GM12878 (cell line): ENCODE data around the gene SRBD1. TPM values are rescaled to one million over a fixed set of nuclear protein-coding genes. Genes with fewer than 3 reads are reported as not detected.

Experiments
- ATAC-seq: fragments of 200-7000 bp; cut with Tn5 transposase; 3 replicates; pipeline ENCODE4 v1.9.1; 2020; ENCODE audit warnings: mild to moderate bottlenecking, moderate library complexity
- BruUV-seq: library from RNA; stranded (reverse); fragments of 400-500 nt; replicated peaks from 2 replicates; lab custom pipeline; 2021; lab: Mats Ljungman, UMichigan
- CTCF ChIA-PET: fragments of 300-600 bp; sonication (Branson Sonifier 250); formaldehyde crosslinking; extraction: SDS; loops from one replicate; lab custom pipeline; 2021; ENCODE audit warnings: inconsistent platforms; lab: Yijun Ruan, JAX
- POLR2A ChIA-PET: fragments of 350-600 bp; formaldehyde crosslinking; extraction: SDS; loops from one replicate; lab custom pipeline; 2021; ENCODE audit warnings: inconsistent platforms; lab: Charles Lee
- RAD21 ChIA-PET: fragments of 300-600 bp; sonication (Branson Sonifier 250); formaldehyde crosslinking; loops from one replicate; lab custom pipeline; 2023; ENCODE audit warnings: antibody characterized with exemption; ENCODE audit not compliant: unreplicated experiment; lab: Charles Lee
- SMC1A ChIA-PET: fragments of 300-600 bp; sonication (Branson Sonifier 250); formaldehyde crosslinking; loops from one replicate; lab custom pipeline; 2023; ENCODE audit not compliant: unreplicated experiment, uncharacterized antibody; lab: Charles Lee
- DNase-seq: peaks from one replicate; pipeline ENCODE4 v3.0.0-alpha.2; 2011; ENCODE audit warnings: low read depth, low spot score
- FAIRE-seq: peaks from 3 replicates; lab custom pipeline; 2011; peaks lifted over from hg19 to GRCh38; lab: Jason Lieb, UNC
- H2AFZ ChIP-seq: 2 replicates; pipeline ENCODE4 v1.6.0; 2011; ENCODE audit warnings: low read depth, low read length, control low read depth; ENCODE audit not compliant: control insufficient read depth
- H3K27ac ChIP-seq: 2 replicates; pipeline ENCODE4 v1.5.1; 2011; ENCODE audit warnings: control low read depth; ENCODE audit not compliant: control insufficient read depth, insufficient read depth
- H3K27me3 ChIP-seq, 2 experiments: replicated peaks in 1 of 2; 2 replicates each; pipeline versions ENCODE4 v1.6.0 to v1.6.1; 2011; ENCODE audit warnings: low read length in 1 of 2; ENCODE audit not compliant: control insufficient read depth in 2 of 2, insufficient read depth in 2 of 2
- H3K36me3 ChIP-seq, 2 experiments: 2 replicates each; pipeline ENCODE4 v1.5.1; 2011; ENCODE audit warnings: low read length in 1 of 2; ENCODE audit not compliant: control insufficient read depth in 2 of 2, insufficient read depth in 2 of 2
- H3K4me1 ChIP-seq: 2 replicates; pipeline ENCODE4 v1.6.1; 2011; ENCODE audit warnings: mild to moderate bottlenecking, low read length, moderate library complexity, mixed read lengths; ENCODE audit not compliant: control insufficient read depth, insufficient read depth
- H3K4me2 ChIP-seq: 2 replicates; pipeline ENCODE4 v1.6.0; 2011; ENCODE audit warnings: control low read depth; ENCODE audit not compliant: control insufficient read depth, insufficient read depth
- H3K4me3 ChIP-seq: fragments of 200-600 bp; sonication (generic); 2 replicates; pipeline ENCODE4 v1.5.1; 2016
- H3K79me2 ChIP-seq: 2 replicates; pipeline ENCODE4 v1.6.0; 2011; ENCODE audit warnings: low read length; ENCODE audit not compliant: control insufficient read depth, insufficient read depth
- H3K9ac ChIP-seq: 2 replicates; pipeline ENCODE4 v1.8.0; 2011; ENCODE audit warnings: low read length, control low read depth, mixed read lengths; ENCODE audit not compliant: control insufficient read depth, insufficient read depth
- H3K9me3 ChIP-seq: replicated peaks from 3 replicates; pipeline ENCODE4 v1.5.1; 2011; ENCODE audit warnings: mild to moderate bottlenecking, low read length; ENCODE audit not compliant: control insufficient read depth, insufficient read depth
- H4K20me1 ChIP-seq: 2 replicates; pipeline ENCODE4 v1.6.0; 2011; ENCODE audit not compliant: control insufficient read depth, insufficient read depth
- BHLHE40 ChIP-seq, 2 experiments: fragments of 450-650 bp in 1 of 2; IDR thresholded peaks; 2 replicates each; pipeline ENCODE4 v1.6.1; 2011 to 2017; ENCODE audit warnings: low read depth in 2 of 2, borderline replicate concordance in 1 of 2, improper control_type of control experiment in 1 of 2, low read length in 1 of 2, mild to moderate bottlenecking in 1 of 2
- CREB1 ChIP-seq: IDR thresholded peaks from 2 replicates; pipeline ENCODE4 v1.6.1; 2012; ENCODE audit warnings: low read depth, mild to moderate bottlenecking, inconsistent platforms
- FOXM1 ChIP-seq: IDR thresholded peaks from 2 replicates; pipeline ENCODE4 v1.6.1; 2012; ENCODE audit warnings: low read depth, mild to moderate bottlenecking, inconsistent platforms, low read length, moderate library complexity
- HDAC2 ChIP-seq: fragments of 200-600 bp; sonication (generic); IDR thresholded peaks from 2 replicates; pipeline ENCODE4 v1.6.1; 2017
- HDGF ChIP-seq: fragments of 450-650 bp; IDR thresholded peaks from 2 replicates; pipeline ENCODE4 v1.6.1; 2016; ENCODE audit warnings: antibody characterized with exemption
- PKNOX1 ChIP-seq: fragments of 450-650 bp; IDR thresholded peaks from 2 replicates; pipeline ENCODE4 v1.6.1; 2016; ENCODE audit warnings: mild to moderate bottlenecking
- SIN3A ChIP-seq: IDR thresholded peaks from 2 replicates; pipeline ENCODE4 v1.6.1; 2012; ENCODE audit warnings: low read depth, low read length, improper control_type of control experiment
- WRNIP1 ChIP-seq: IDR thresholded peaks from 2 replicates; pipeline ENCODE4 v1.6.1; 2011; ENCODE audit warnings: low read depth, low read length, improper control_type of control experiment, borderline replicate concordance
- WGBS: methylation state at CpG from one replicate; pipeline ENCODE4 v1.1.6; 2016; ENCODE audit warnings: low lambda C conversion rate; ENCODE audit not compliant: insufficient replicate concordance, insufficient coverage; ENCODE audit errors: missing lambda C conversion rate; 5-methylcytosine and 5-hydroxymethylcytosine counted together
- in situ Hi-C: fragments of 300-500 bp; cut with MboI; formaldehyde crosslinking; loops from 9 replicates; pipeline ENCODE4 v1.14.3; 2018; ENCODE audit warnings: mixed read lengths
- intact Hi-C: fragments of 100-400 bp; cut with micrococcal nuclease; formaldehyde crosslinking; loops from one replicate; pipeline ENCODE4 v1.14.2; 2022; ENCODE audit not compliant: unreplicated experiment
- polyA plus RNA-seq, 11 experiments: library from polyadenylated mRNA; depleted of rRNA in 4 of 11; unstranded in 6 of 11; stranded (reverse) in 5 of 11; fragments of >200 nt; fragmentation: Nextera tagmentation in 4 of 11; fragmentation: Illumina TruSeq in 1 of 11; extraction: Ambion mirVana in 4 of 11; extraction: Trizol in 1 of 11; gene quantifications; 1 replicate in 1 of 11; 2 replicates in 10 of 11; pipeline versions ENCODE4 v1.2.1 to v1.2.3, GENCODE V29; 2011 to 2016; ENCODE audit warnings: inconsistent platforms in 2 of 11, missing spikeins in 2 of 11, low read depth in 1 of 11
- total RNA-seq, 4 experiments: library from RNA; depleted of rRNA in 3 of 4; stranded (reverse); fragments of >200 nt in 3 of 4; fragmentation: Illumina TruSeq in 1 of 4; extraction: Trizol in 1 of 4; gene quantifications; 2 replicates each; pipeline versions ENCODE4 v1.2.1 to v1.2.3, GENCODE V29; 2013 to 2021
- TF ChIP-seq, protein P1 (sequence below): fragments of 450-650 bp; formaldehyde crosslinking; IDR thresholded peaks from 2 replicates; pipeline ENCODE4 v1.5.0; 2022; ENCODE audit warnings: mild to moderate bottlenecking, missing genetic modification characterization

Gene SRBD1
- total and polyA plus RNA-seq, 10 of the 15 experiments (the other 5 are each of a cell fraction or from before 2014, with no cell fraction given), result 9.7 to 33.1 (median 20.1) TPM

DNA sequence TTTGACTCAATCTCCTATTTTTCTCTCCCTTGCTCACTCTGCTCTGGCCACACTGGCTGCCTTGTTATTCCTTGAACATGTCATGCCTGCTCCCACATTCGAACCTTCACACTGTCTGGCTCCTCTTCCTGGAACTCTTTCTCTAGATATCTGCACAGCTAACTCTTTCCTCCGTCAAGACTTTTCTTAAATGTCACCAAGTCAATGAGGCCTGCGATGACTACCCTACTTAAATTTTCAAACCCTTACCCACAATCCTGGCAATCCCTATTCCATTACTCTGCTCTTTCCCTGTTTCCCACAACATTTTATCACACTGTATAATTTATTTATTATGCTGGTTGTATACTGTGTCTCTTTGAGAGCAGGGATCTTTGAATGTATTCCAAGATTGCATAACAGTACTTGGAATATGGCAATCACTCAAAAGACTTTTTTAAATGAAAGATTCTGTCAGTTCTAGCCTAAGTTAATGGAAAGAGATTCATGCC, 206.2 kb downstream of the SRBD1 start:
- 89% methylated on average over 3 of the region's 3 CpGs for WGBS
- Histone ChIP-seq H3K27me3 (no peaks in the 10 kb centered on the region), H4K20me1 (no peaks in the 10 kb centered on the region), H3K36me3 (no peaks in the 10 kb centered on the region), H3K27ac (no peak overlapping the region), H3K9me3 (no peaks in the 10 kb centered on the region), H3K4me2 (no peak overlapping the region), H3K79me2 (no peaks in the 10 kb centered on the region), H2AFZ (no peak overlapping the region), H3K9ac (no peak overlapping the region), H3K4me3 (no peak overlapping the region), H3K4me1 (no peaks in the 10 kb centered on the region)
- ChIA-PET RAD21 (no interaction called here), CTCF (no interaction called here), POLR2A (interaction anchor here (0.6 kb wide), 1 partner anchor 13 kb away, joined by 5 read pairs; no protein-coding TSS in a partner anchor), SMC1A (no interaction called here)
- BruUV-seq, result no TSS peak
- no peak for FAIRE-seq
- in situ Hi-C loops (no loop called here), intact Hi-C loops (no loop called here)
- no peak for DNase-seq
- TF ChIP-seq WRNIP1 (no peak), FOXM1 (no peak), HDGF (no peak), SIN3A (no peak), CREB1 (no peak), PKNOX1 (no peak), BHLHE40 (IDR thresholded peaks at IDR 0.05; ENCODE audit: borderline replicate concordance in 1 of 2, low read depth in 2 of 2, low read length in 1 of 2) (no peak), HDAC2 (no peak)
- TF ChIP-seq, protein P1, sequence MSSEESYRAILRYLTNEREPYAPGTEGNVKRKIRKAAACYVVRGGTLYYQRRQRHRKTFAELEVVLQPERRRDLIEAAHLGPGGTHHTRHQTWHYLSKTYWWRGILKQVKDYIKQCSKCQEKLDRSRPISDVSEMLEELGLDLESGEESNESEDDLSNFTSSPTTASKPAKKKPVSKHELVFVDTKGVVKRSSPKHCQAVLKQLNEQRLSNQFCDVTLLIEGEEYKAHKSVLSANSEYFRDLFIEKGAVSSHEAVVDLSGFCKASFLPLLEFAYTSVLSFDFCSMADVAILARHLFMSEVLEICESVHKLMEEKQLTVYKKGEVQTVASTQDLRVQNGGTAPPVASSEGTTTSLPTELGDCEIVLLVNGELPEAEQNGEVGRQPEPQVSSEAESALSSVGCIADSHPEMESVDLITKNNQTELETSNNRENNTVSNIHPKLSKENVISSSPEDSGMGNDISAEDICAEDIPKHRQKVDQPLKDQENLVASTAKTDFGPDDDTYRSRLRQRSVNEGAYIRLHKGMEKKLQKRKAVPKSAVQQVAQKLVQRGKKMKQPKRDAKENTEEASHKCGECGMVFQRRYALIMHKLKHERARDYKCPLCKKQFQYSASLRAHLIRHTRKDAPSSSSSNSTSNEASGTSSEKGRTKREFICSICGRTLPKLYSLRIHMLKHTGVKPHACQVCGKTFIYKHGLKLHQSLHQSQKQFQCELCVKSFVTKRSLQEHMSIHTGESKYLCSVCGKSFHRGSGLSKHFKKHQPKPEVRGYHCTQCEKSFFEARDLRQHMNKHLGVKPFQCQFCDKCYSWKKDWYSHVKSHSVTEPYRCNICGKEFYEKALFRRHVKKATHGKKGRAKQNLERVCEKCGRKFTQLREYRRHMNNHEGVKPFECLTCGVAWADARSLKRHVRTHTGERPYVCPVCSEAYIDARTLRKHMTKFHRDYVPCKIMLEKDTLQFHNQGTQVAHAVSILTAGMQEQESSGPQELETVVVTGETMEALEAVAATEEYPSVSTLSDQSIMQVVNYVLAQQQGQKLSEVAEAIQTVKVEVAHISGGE (CRISPR knock-in tag), result no peak
- no peak for ATAC-seq
